ENCODE results near the gene MARS1.

The MARS1 gene

DNA sequence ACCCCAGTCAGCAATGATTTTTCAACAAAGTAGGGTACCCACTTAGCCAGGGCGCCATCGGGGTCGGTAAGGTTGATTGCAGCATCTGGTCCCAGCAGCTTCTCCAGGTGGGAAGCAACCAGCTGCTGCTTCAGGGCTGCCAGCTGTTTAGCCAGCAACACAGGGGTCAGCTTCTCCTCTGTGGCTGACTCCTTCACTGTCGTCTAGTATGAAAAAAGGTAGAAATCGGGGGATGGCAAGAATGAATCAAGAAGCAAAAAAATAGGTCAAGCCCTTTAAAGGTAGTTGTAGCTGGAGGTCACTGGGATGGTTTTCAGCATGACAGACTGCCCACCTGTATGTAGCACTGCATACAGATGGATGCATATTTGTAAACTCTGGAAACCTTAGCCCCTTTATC is 46.4 kb downstream of the MARS1 start:
- DNase-seq: no peak

DNA sequence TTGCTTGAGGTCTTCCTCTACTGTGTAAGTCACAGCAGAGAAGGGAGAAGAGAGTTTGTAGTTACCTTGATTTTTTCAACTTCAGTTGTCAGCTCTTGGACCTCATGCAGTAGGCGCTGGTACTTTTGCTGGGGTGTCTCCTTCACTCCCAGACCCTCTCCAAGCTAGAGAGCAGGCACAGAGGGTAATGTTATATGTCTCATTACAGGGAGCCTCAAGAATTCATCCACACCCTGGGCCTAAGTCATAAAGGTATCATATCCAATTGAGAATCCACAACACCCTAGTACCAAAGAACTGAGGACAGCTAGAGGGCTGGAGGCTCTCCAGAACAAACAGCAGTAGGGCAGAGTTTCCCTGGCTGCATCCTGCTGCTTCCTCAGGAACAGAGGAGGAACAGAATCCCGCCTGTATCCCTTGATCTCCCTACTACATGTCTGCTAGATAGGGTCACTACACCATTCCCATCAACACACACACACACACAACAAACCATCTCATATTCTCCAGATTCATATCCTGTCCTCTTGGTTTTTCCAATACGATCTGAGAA is 47.2 kb downstream of the MARS1 start:
- no peak for DNase-seq

DNA sequence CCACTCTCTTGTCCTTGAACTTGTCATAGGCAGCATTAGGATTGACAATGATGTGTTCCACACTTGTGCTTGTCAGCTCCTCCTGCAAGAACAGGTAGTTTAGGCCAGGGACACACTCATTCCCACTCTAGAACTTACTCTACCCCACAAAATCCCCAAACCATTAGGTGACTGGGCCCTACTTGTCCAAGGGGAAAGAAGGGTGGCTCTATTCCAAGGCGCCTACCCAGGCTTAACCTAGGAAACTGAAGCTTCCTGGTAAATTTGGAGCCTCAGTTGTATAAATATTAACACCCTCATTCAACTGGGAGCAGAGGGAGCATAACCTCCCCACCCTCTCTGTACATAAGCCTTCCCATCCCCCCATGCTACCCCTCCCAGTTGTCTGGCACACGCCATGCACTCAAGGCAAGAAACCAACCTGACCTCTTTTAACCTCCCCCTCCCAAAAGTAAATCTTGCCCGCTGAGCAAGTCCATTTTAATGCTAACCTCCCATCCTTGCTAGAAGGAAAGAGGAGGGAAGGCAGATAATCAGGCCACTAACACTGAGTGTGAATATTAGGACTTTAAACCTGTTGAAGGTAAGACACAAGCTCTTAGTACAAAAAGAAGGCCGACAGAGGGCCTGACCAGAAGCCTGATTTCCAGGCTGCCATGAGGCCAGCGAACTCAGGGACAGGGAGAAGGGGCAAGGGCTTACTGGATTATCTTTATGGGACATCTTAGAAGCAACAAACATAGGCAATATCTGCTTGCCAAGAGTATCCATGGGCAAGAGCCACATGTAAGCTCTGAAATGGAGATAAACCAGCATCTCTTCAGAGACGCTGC is 48.1 kb downstream of the MARS1 start:
- DNase-seq: no peak

DNA sequence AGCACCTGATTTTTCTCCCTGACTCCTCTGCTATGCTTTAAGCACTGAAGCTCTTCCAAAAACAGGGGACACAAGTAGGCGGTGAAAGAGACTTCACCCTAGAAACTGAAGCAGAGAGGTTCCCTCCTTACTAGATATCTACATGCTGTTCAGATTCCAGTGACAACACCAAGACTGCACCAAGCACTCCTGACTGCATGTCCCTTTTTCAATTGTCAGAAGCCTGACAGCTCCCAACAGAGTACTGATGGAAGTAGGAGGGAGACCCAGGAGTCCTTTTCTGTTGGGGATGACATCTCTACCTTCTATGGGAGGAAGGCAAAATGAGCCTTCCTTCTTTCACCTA is 48.7 kb downstream of the MARS1 start:
- no peak for DNase-seq

DNA sequence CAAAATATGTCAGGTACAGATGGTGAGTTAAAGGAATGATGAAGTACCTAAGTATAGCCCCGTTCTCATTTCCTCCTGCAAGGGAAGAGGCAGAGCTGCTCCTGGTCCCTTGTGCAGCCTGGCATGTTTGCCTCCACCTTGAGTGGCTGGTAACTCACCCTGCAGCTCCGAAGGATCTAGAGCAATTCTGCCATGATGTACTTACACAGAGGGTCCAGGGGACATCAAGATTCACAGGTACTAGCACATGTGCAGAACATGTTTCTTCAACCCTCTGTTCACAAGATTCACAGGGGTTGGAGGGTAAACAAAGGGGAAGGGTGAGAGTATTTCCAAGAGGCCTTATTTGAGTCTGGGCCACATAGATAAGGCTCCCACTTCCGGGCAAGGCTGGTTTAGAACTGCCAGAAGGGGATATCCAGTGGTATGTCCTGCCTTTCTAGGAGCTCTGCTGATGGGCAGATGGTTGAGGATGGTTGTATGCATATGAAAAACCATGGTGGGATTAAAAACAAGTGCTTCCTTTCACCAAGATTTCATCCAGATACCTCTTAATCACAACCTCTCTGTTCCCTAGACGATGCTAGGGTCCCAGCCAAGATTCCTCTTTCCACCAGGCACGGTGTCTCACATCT is 51.4 kb downstream of the MARS1 start:
- peak; percentile 96 for DNase-seq

DNA sequence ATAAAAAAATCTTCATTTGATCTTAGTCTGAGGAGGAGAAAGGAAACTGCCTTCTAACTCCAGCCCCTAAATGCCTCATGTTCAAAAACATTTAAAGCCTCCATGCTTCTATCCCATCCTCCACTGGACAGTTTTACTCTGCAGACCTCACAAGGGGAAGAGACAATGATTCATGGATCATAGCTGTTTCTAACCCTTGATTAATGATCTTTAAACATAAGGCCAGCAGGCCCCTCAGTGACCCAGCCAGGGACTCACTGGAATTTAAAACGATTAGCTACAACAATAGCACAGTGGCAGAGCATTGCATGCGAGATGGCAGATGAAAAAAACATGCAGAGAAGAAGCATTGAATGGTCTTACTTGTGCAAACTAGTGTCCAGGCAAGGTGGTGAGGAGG is 53.1 kb downstream of the MARS1 start:
- no peak for DNase-seq

DNA sequence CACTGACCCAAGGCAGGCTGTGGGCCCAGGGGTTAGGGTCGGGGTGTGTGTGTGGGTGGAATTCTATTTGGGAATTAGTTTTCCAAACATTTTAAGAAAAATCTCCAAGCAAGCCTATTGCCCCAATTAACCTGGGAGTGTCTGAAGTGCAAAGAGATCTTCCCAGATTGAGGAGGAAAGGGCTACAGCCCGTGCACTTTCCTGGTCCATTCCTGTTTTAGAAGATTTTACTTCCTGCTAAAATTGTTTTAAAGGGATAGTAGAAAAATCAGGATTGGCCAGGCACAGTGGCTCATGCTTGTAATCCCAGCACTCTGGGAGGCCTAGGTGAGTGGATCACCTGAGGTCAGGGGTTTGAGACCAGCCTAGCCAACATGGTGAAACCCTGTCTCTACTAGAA is 53.8 kb downstream of the MARS1 start:
- DNase-seq: no peak

DNA sequence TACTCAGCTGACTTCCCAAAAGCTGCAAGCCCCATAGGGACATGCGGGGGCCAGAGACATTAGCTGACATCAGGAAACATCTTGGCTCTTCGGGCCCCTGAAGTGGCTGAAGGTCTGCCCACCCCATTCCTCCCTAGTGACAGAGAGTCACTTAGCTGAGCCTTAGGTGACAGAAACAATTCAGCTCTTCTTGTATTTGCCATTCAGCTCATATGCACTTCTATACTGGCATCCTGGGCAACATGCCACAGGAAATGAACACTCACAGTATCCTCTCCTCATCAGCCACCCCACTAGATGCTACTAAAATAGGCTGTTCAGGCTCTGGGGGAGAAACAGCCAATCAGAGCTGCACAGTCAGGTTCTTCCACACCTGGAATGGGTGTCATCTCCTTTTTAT is 55.7 kb downstream of the MARS1 start:
- DNase-seq: peak; percentile 41

DNA sequence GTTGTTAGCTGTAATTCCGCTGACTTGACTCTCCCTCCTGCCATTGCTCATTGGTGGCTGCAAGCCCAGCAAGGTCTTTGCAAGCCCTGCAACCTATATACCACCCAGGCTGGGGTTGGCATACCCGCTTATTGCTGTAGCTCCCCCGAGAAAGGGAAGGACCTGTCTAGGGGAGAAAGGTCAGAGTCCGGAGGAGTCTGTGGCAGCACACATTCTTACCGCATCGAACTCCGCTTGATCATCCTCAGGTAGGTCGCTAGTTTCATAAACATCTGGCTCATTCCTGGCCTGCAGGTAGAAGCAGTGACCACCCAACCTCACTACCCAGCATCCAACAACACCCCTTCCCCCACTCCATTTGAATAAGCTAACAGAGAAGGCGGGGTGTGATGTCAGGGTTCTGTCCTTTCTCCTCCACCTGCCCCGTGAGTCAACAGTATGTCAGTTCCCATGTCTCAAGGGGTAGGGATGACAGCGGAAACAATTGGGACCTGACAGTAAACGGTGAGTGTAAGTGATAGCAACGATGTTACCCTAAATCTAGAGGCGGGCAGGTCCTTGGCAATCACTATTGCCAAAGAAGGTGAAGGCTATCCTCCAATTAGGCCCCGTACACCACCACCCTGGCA is 58.1 kb downstream of the MARS1 start:
- DNase-seq: no peak

DNA sequence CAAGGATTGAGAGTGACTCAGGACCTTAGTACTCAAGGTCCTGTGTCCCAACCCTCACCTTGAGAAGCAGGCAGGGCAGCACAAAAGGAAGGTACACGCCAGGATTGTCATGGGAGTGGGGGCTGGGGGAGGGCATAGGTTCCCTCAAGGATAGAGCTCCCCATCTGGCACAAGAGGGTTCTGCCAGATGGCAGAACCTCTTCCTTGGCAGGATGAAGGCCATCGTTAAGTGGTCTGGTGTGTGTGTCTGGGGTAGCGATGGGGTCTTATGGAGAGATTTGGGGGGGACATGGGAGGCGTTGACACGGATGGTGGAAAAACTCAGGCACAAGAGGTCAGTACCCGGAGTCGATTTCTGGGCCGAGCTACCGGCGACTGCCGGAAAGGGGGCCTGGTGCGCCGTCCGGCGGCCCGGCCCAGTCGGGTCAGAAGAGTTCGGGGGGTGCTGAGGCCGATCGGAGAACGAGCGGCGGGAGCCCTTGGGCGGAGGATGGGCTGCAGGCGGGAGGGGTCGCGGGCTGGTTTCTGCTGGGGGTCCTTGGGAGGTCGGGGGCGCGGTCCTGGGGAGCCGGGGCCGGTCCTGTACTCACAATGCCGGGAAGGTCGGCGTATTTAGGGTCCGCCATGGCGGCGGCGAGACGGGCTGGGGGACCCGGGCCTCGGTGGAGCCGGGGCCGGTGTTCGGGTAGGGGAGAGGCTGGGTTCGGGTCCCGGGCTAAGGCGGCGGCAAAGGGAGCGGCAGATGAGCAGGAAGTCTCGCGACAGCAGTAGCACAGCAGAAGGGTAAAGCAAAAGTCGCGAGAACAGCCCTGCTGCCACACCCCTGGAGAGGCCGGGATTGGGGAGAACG is 58.8 kb downstream of the MARS1 start, which contains the start of gene DCTN2:
DCTN2 (minus strand) TSS at position 755 of the 850 bp plus-strand sequence; CDS start at position 626, 129 bp downstream.
- peak; percentile 99 for DNase-seq

DNA sequence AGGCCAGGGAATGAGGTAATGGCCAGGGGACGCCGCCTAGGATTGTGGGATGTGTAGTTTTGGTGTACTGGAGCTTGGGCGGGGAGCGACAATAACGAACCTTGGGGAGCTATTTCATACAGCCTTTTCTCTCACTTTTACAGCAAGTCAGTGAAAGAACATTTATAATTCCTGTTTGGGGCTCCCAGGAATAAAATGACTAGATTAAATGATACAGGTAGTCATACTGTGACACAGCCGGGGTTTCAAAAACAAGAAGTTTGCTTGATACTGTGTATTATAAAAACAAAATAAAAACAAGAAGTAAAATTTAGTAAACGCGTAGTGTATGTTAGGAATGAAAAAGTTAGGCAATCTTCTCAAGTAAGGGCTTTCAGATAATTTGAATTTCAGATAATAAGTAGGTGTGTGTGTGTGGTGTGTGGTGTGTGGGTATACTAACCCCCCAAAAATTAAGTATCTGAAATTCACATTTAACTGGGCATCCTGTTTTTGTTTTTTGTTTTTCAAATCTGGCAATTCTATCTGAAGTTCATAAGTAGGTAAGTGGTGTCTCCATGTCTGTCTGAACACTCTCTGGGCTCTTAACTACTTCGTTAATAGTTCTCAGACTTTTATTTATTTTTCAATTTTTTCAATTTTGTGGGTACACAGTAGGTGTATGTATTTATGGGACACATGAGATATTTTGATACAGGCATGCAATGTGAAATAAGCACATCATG is 59.6 kb downstream of the MARS1 start:
- no peak for DNase-seq

DNA sequence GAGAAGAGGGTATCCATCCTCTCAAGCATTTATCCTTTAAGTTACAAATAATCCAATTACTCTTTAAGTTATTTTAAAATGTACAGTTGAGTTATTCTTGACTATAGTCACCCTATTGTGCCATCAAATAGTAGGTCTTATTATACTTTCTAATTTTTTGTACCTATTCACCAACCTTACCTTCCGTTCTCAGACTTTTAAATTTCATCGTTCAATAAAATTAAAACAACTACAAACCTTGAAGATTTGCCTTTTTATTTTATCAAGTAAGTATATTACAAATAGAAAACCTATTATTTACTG is 60.1 kb downstream of the MARS1 start:
- DNase-seq: no peak

DNA sequence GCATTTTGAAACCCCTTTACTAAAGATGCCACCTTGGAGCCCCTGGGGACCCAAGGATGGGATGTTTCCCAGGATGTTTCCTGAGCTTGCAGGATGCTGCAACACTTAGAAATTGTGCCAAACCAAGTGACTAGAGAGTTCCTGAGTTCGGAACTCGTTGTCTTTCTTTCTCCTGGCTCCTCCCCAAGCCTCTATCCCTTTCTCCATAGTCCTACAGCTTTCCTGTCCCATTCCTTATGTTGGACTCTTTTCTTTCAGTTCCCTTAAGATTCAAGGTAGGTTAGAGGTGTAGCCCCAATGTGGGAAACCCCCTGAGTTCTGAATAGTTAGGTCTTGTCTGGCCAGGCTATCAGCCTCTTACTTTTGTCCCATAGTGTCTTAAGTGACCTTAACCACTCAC is 60.6 kb downstream of the MARS1 start:
- no peak for DNase-seq

DNA sequence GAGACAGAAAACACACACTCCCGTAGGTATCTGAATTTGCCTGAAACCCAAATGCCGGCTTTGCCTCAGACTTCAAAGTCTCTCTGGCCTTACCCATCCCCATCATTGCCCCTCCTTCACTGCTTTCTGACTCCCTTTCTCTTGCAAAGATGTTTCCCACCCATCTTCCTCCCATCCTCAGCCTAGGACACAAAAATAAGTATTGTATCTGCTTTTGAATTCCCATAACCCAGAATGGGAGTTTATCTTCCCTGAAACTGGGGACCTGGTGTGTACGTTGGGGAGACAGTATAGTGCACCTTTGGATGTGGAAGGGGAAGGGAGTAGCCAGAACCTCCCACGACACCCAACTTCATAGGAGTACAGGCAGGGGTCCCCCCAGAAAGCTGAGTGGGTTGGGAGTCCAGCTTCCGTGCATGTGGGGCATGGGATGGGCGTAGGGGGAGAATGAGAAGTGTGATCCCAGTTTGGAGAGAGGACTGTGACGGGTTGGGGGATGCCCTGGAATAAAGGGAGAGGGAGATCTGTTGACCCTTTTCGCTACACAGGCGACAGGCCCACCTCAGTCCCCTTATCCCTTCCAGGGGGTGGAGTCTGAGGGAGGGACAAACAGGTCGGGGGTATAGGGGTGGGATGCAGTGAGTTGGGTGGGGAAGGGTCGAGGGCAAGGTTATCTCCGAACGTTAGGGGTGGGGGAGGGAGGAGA is 61.5 kb downstream of the MARS1 start:
- no peak for DNase-seq

DNA sequence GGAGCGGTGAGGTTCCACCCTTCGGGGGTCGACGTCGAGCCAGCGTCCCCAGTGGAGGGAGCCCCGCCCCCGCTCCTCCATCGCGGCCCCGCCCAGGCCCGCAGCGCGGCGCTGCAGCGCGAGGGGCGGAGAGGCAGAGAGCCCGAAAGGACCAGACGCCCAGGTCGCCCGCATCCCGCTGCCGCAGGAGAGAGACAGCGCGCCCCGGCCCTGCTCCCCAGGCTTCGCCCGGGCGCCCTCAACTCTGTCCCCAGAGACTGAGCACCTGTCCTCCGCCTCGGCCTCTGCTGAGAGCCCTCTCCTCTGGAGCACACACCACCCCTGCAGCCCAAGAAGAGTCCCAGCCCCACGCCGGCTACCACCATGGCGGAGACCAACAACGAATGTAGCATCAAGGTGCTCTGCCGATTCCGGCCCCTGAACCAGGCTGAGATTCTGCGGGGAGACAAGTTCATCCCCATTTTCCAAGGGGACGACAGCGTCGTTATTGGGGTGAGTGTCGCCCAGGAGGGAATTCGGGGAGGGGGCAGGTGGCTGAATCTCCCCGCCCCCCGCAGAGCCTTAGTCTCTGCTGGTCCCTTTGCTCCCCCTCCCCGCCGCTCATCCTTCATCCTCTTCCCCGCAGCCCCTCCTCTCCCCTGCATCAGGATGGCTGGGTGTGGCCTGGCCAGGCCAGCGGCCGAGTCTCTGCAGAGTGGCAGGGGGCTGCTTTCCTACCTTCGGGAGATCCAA is 62.2 kb downstream of the MARS1 start, which contains the start of gene KIF5A:
KIF5A (plus strand) TSS at position 136 of the 732 bp plus-strand sequence; CDS start at position 364, 228 bp downstream.
- peak; percentile 63 for DNase-seq

DNA sequence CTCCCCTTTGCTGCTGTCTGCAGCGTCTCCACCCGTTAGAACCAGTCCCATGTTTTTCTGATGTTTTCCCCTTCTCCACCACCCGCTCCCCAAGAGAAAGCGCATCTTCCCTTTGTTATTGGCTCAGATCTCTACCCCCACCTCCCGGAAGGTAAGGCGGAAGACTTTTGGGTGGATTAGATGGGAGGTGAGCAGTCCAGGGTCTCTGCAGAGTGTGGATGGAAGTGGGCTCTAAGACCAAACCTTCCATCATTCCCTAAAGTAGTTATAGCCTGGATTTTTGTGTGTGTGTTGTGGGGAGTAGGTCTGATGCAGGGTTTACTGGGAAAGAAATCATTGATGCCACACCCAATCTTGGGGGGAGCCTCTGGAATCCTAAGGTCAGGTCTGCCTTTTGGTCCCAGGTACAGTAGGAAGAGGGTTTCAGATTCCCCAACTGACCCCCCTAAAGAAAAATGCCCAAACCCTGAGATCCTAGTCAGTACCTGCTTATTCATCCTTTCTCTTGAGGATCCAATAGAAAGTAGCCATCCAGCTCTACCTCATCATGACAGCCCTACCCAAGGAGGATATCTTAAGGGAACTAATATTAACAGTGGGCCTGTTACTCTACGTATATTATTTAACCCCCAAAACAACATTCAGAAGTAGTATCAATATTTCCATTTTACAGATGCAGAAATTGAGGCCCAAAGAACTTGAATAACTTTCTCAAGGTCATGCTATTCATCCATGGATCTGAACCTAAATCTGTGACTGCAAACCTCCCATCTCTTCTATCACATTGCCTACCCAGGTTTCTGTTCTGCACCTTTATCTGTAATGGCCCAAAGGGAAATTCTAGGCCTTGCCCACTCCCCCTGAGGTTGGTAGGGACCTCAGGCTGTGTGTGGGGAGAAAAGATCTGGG is 63.0 kb downstream of the MARS1 start:
- no peak for DNase-seq

DNA sequence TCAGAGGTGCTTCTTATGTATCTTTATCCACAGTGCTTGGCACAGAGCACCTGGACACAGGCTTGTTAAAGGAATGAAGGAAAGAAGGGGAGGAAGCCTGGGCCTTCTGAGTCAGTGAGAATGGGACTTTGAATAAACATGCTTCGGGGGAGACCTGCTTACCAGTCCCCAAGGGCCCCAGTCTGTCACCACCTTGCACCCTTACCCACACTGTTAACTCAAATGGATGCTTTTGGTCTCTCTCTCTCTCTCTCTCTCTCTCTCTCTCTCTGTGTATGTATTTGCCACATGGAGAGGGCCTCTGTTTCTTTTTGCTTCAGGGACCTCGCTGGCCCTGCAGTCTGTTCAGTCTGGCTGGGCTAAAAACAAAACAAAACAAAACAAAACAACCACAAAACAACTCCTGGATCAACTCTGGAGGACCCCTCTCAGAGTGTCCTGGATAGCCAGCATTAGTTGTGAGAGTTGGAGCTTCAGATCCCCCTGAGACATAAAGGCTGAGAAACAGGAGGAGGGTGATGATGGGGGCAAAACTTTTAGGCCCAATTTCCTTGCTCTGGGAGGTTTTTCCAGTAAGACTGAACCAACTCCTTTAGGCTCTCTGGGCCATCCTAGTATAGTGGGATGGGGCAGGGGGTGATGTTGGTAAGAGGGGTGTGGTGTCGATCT is 63.9 kb downstream of the MARS1 start:
- no peak for DNase-seq

DNA sequence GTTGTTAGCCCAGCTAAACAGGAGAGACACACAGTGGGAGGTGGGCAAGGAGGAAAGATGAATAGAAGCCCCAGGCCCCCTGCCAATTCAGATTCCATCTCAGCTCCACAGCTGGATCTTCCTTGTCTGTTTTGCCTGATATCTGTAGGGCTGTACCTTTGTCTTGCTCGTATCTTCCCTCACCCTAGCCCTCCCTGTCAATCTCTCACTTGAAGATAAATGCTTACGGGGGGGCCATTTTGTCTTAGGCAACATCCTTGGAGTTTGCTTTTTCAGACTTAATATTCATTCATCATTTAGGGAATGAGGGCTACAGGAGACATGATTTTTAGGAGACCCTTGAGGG is 64.4 kb downstream of the MARS1 start:
- peak; percentile 53 for DNase-seq

DNA sequence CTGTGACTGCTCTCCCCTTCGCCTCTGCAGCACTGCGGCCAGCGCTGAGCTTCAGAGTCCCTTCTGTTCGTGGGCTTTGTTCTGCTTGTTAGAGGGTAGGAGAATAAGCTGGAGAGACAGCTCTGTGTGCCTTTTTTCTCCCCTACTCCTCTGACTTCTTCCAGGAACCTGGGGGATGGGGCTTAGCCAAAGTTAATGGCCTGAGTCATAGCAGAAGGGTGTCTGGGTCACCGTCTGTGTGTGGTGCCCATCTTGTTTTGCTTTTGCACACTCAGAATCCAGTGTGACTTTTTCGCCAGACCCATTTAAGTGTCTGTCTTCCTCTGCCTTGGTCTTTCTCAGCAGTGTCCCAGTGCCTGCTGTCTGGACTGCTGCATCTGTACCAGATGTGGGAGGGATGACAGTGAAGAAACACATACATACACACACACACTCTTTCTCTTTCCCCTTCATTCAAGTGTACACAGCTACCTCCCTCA is 65.0 kb downstream of the MARS1 start:
- no peak for DNase-seq
